Upper lobe of left lung (tissue), 6 donors: ENCODE results near the gene KRT13. TPM values are rescaled to one million over a fixed set of nuclear protein-coding genes. Genes with fewer than 3 reads are reported as not detected.

Experiments used
- ATAC-seq, 2 donors: fragments of 200-7000 bp; cut with Tn5 transposase; one replicate each; pipeline ENCODE4 v1.9.1; 2022; ENCODE audit warnings: mild to moderate bottlenecking in 2 of 2, moderate library complexity in 2 of 2; ENCODE audit not compliant: low FRiP score in 2 of 2
- DNase-seq, 2 donors: peaks; one replicate each; pipeline ENCODE4 v3.0.0-alpha.2; 2019 to 2020
- H3K27ac ChIP-seq, 4 donors: fragments of 200-600 bp; sonication (generic); one replicate each; pipeline ENCODE4 v1.5.1; 2016 to 2019
- H3K27me3 ChIP-seq, 4 donors: fragments of 200-600 bp; sonication (generic); one replicate each; pipeline ENCODE4 v1.5.1; 2017 to 2019
- H3K36me3 ChIP-seq, 4 donors: fragments of 200-600 bp; sonication (generic); one replicate each; pipeline ENCODE4 v1.5.1; 2016 to 2019
- H3K4me1 ChIP-seq, 4 donors: fragments of 200-600 bp; sonication (generic); one replicate each; pipeline ENCODE4 v1.5.1; 2018 to 2019
- H3K4me3 ChIP-seq, 4 donors: fragments of 200-600 bp; sonication (generic); one replicate each; pipeline ENCODE4 v1.5.1; 2017 to 2019; ENCODE audit warnings: mild to moderate bottlenecking in 2 of 4, moderate library complexity in 1 of 4
- H3K9me3 ChIP-seq, 4 donors: fragments of 200-600 bp; sonication (generic); one replicate each; pipeline ENCODE4 v1.5.1; 2018 to 2019
- CTCF ChIP-seq, 6 experiments: fragments of 450-650 bp in 4 of 6; fragments of 200-600 bp in 2 of 6; sonication (generic) in 2 of 6; IDR thresholded peaks; one replicate each; pipeline ENCODE4 v1.5.1; 2016 to 2019; ENCODE audit warnings: antibody characterized with exemption in 6 of 6
- EP300 ChIP-seq, 4 donors: sonication (generic); formaldehyde crosslinking; IDR thresholded peaks; one replicate each; pipeline ENCODE4 v1.5.1; 2017; ENCODE audit warnings: antibody characterized with exemption in 4 of 4, control low read depth in 2 of 4
- POLR2A ChIP-seq, 4 donors: fragments of 450-650 bp; IDR thresholded peaks; one replicate each; pipeline ENCODE4 v1.5.1; 2016 to 2017; ENCODE audit warnings: antibody characterized with exemption in 4 of 4, mild to moderate bottlenecking in 2 of 4
- POLR2AphosphoS5 ChIP-seq, 2 donors: sonication (generic); formaldehyde crosslinking; IDR thresholded peaks; one replicate each; pipeline ENCODE4 v1.5.1; 2017; ENCODE audit warnings: antibody characterized with exemption in 2 of 2
- WGBS, 2 donors: methylation state at CpG; one replicate each; pipeline ENCODE4 v1.1.5; 2017 to 2018; 5-methylcytosine and 5-hydroxymethylcytosine counted together
- total RNA-seq, 6 donors: library from RNA; depleted of rRNA in 4 of 6; stranded (reverse); fragments of >200 nt in 4 of 6; gene quantifications; one replicate each; pipeline versions ENCODE4 v1.1.0 to v1.2.1, GENCODE V29; 2016 to 2021
- donor health status: DM: no; HTN: no; CAD: no; lungs with moderate emphysema.
- donor health status: DM: no; HTN: yes; CAD: no; lungs with severe emphysema.

The KRT13 gene
- total RNA-seq, 6 donors from 2014 or later, result 1.0 to 12.1 (median 7.2) TPM

- TF ChIP-seq POLR2AphosphoS5 (IDR thresholded peaks at IDR 0.05), result no peak
- TF ChIP-seq EP300 (IDR thresholded peaks at IDR 0.05), result no peak
- no peak for TF ChIP-seq CTCF (IDR thresholded peaks at IDR 0.05)
- no peak for TF ChIP-seq POLR2A (IDR thresholded peaks at IDR 0.05)
- Histone ChIP-seq H3K36me3 (no peaks in the 10 kb centered on the region), H3K27ac (peak overlapping the region in 1 of 4 donors; percentile 17), H3K4me1 (peaks cover 0 to 7% (median 2%) of the 10 kb centered on the region in 4 donors), H3K9me3 (no peaks in the 10 kb centered on the region), H3K27me3 (no peaks in the 10 kb centered on the region), H3K4me3 (no peak overlapping the region)
- 63 to 79% methylated on average over 8 to 9 of the region's 9 CpGs for WGBS, 2 donors
- ATAC-seq (no peak), DNase-seq (peak in 1 of 2 donors; percentile 56)
Measured at GRCh38 chr17:41537990-41538389, 32.6 kb upstream of the KRT13 start.

GRCh38 chr17:41537614-41537954 is 32.2 kb upstream of the KRT13 start:
- Histone ChIP-seq H3K36me3 (no peaks in the 10 kb centered on the region), H3K4me3 (no peak overlapping the region), H3K27me3 (no peaks in the 10 kb centered on the region), H3K4me1 (peaks cover 0 to 7% (median 2%) of the 10 kb centered on the region in 4 donors), H3K27ac (peak overlapping the region in 1 of 4 donors; percentile 17), H3K9me3 (no peaks in the 10 kb centered on the region)
- TF ChIP-seq EP300 (IDR thresholded peaks at IDR 0.05), result no peak
- no peak for TF ChIP-seq CTCF (IDR thresholded peaks at IDR 0.05)
- no peak for TF ChIP-seq POLR2A (IDR thresholded peaks at IDR 0.05)
- no peak for TF ChIP-seq POLR2AphosphoS5 (IDR thresholded peaks at IDR 0.05)
- ATAC-seq (no peak), DNase-seq (no peak)
- WGBS, 2 donors, result 84 to 89% methylated on average over 6 to 7 of the region's 7 CpGs

DNA sequence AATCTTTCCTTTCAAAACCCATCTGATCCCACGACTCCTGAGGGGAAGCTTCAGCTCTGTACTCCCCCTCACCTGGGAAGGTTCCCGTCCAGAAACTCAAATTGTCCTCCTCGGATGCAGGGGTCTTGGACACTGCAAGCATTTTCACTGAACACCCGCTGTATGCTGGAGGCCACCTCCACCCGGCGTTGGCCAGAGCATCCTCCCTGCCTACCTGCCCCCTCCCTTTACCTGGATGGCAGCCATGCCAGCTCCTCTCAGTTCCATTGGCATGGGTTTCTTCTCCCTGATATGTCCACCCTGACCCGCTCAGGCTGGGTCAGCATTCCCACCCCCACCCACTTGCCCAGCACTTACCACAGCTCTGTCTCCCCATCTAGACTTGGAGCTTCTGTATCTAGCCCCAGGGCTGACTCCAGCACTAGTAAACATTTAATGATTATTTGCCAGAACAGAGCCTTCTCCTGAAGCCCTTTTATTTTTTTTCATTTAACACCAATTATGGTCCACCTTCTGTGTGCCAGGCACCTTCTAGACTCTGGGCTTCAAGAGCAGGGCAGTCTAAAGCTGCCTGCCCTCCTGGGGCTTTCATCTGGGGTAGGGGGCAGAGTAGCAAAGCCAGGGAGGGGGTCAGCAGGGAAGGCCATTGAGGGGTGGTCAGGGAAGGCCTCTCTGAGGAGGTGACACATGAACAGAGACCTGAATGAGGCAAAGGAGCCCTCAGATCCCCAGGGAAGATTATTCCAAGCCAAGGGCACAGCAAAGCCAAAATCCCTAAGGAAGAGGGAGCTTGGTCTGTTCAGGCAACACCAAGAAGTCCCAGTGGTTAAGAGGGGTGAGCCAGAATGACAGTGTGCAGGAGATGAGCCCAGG is 31.6 kb upstream of the KRT13 start:
- WGBS, 2 donors, result 78 to 89% methylated on average over 7 of the region's 7 CpGs
- DNase-seq, result no peak
- Histone ChIP-seq H3K27ac (no peak overlapping the region), H3K27me3 (no peaks in the 10 kb centered on the region), H3K4me1 (peaks cover 0 to 7% (median 2%) of the 10 kb centered on the region in 4 donors), H3K36me3 (no peaks in the 10 kb centered on the region), H3K4me3 (no peak overlapping the region), H3K9me3 (no peaks in the 10 kb centered on the region)
- no peak for ATAC-seq
- TF ChIP-seq EP300 (IDR thresholded peaks at IDR 0.05) (no peak), POLR2AphosphoS5 (IDR thresholded peaks at IDR 0.05) (no peak), POLR2A (IDR thresholded peaks at IDR 0.05) (no peak), CTCF (IDR thresholded peaks at IDR 0.05) (no peak)

GRCh38 chr17:41535764-41536481 is 30.5 kb upstream of the KRT13 start:
- 38 to 60% methylated on average over 7 to 15 of the region's 15 CpGs for WGBS, 2 donors
- no peaks in the 10 kb centered on the region for H3K27me3 ChIP-seq
- TF ChIP-seq POLR2AphosphoS5 (IDR thresholded peaks at IDR 0.05) (no peak), EP300 (IDR thresholded peaks at IDR 0.05) (no peak)
- no peak overlapping the region for H3K27ac ChIP-seq
- ATAC-seq (peak in 1 of 2 donors; percentile 17), DNase-seq (peak in 1 of 2 donors; percentile 65)
- no peaks in the 10 kb centered on the region for H3K36me3 ChIP-seq
- H3K9me3 ChIP-seq, result no peaks in the 10 kb centered on the region
- H3K4me1 ChIP-seq, result peaks cover 0 to 7% (median 2%) of the 10 kb centered on the region in 4 donors
- H3K4me3 ChIP-seq, result no peak overlapping the region

GRCh38 chr17:41534899-41535546 is 29.6 kb upstream of the KRT13 start:
- no peak for ATAC-seq
- no peak overlapping the region for H3K27ac ChIP-seq
- H3K36me3 ChIP-seq, result no peaks in the 10 kb centered on the region
- H3K9me3 ChIP-seq, result no peaks in the 10 kb centered on the region
- 62 to 72% methylated on average over 6 to 7 of the region's 7 CpGs for WGBS, 2 donors
- no peak overlapping the region for H3K4me3 ChIP-seq
- no peak for DNase-seq
- TF ChIP-seq CTCF (IDR thresholded peaks at IDR 0.05) (no peak), POLR2AphosphoS5 (IDR thresholded peaks at IDR 0.05) (no peak), EP300 (IDR thresholded peaks at IDR 0.05) (no peak), POLR2A (IDR thresholded peaks at IDR 0.05) (no peak)
- H3K27me3 ChIP-seq, result no peaks in the 10 kb centered on the region
- peaks cover 0 to 10% (median 4%) of the 10 kb centered on the region in 4 donors for H3K4me1 ChIP-seq
